Psoas muscle (tissue), 8 donors: Measurements from ENCODE around the gene ITFG1. TPM values are rescaled to one million over a fixed set of nuclear protein-coding genes. Genes with fewer than 3 reads are reported as not detected.

Source experiments
- ATAC-seq, 4 donors: fragments of 200-7000 bp; cut with Tn5 transposase; one replicate each; pipeline ENCODE4 v1.9.1; 2020; ENCODE audit warnings: moderate library complexity in 3 of 4, mild to moderate bottlenecking in 2 of 4
- DNase-seq, 2 donors: peaks; one replicate each; pipeline ENCODE4 v3.0.0-alpha.2; 2020
- H3K27ac ChIP-seq: fragments of 200-600 bp; one replicate; pipeline ENCODE4 v1.8.0; 2022
- H3K27me3 ChIP-seq, 3 donors: fragments of 200-600 bp in 1 of 3; one replicate each; pipeline versions ENCODE4 v1.6.1 to v1.8.0; 2013 to 2022; ENCODE audit warnings: low read length in 2 of 3, mild to moderate bottlenecking in 2 of 3, moderate library complexity in 1 of 3; ENCODE audit not compliant: insufficient read depth in 3 of 3
- H3K36me3 ChIP-seq, 2 donors: fragments of 200-600 bp in 1 of 2; one replicate each; pipeline versions ENCODE4 v1.6.1 to v1.8.0; 2013 to 2022; ENCODE audit warnings: low read depth in 1 of 2, mild to moderate bottlenecking in 1 of 2, moderate library complexity in 1 of 2; ENCODE audit not compliant: insufficient read depth in 1 of 2
- H3K4me1 ChIP-seq: fragments of 200-600 bp; one replicate; pipeline ENCODE4 v1.8.0; 2022
- H3K4me3 ChIP-seq: fragments of 200-600 bp; one replicate; pipeline ENCODE4 v1.8.0; 2022; ENCODE audit warnings: mild to moderate bottlenecking
- H3K9me3 ChIP-seq: fragments of 200-600 bp; one replicate; pipeline ENCODE4 v1.8.0; 2022
- CTCF ChIP-seq: fragments of 200-600 bp; IDR thresholded peaks from one replicate; pipeline ENCODE4 v1.8.0; 2022; ENCODE audit warnings: antibody characterized with exemption
- WGBS, 3 donors: extraction: QIAGEN DNeasy Blood & Tissue Kit; methylation state at CpG; one replicate each; pipeline versions ENCODE4 v1.1.6 to v1.1.7; 2013; 5-methylcytosine and 5-hydroxymethylcytosine counted together
- intact Hi-C, 2 donors: fragments of 100-400 bp; cut with DNase I; formaldehyde crosslinking; loops; one replicate each; pipeline versions ENCODE4 v1.11.0 to v1.14.2; 2022
- polyA plus RNA-seq, 3 donors: library from polyadenylated mRNA; stranded (reverse); fragments of 200-250 nt; gene quantifications; one replicate each; pipeline ENCODE4 v1.2.3, GENCODE V29; 2013
- total RNA-seq, 4 donors: library from RNA; stranded (reverse); fragmentation: NEBNext Ultra II Directional in 2 of 4; extraction: Animal tissue kit (Norgen Biotek cat#: 25700) in 2 of 4; gene quantifications; one replicate each; pipeline versions ENCODE4 v1.2.1 to v1.2.4, GENCODE V29; 2021 to 2023
- donor health status: healthy with polysubstance abuse.
- donor health status: DM: no; HTN: no; CAD: no; lungs with moderate emphysema.
- donor health status: Bipolar disorder and iron deficiency.
- donor health status: healthy.
- donor health status: DM: yes; HTN: yes; CAD: no.
- donor health status: DM: no; HTN: no; CAD: no.
- donor health status: DM: no; HTN: no; CAD: no.
- donor health status: DM: yes; HTN: yes; CAD: no.

The ITFG1 gene
- total and polyA plus RNA-seq, 7 donors, result 13.0 to 30.3 (median 22.6) TPM

DNA sequence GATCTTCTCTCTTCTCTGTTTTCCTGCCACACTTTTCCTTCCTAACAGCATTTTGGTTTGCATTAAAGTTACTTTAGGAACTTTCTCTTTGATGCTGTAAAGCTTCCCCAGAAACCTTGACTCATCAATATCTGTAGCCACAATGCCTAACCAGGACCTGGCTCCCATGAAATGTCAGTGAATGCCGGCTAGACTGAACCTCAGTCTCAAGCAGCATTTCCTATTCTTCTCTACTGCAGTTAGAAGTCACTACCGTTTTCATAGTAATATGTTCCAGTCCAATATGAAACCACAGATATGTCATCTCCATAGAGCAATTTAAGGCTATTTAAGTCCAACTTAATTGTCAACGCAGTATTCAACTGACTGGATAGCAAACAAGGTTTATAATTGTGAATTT lies 28.9 kb downstream of the ITFG1 start:
- H3K27me3 ChIP-seq, result no peaks in the 10 kb centered on the region
- ATAC-seq (no peak), DNase-seq (no peak)
- 89 to 96% (median 90%) methylated on average over 3 of the region's 3 CpGs for WGBS, 3 donors
- TF ChIP-seq CTCF, result no peak
- no peaks in the 10 kb centered on the region for H3K9me3 ChIP-seq
- intact Hi-C loops, result no loop called here
- no peak overlapping the region for H3K27ac ChIP-seq
- H3K4me1 ChIP-seq, result no peaks in the 10 kb centered on the region
- H3K36me3 ChIP-seq, result peaks cover 0 to 17% of the 10 kb centered on the region in 2 donors
- H3K4me3 ChIP-seq, result no peak overlapping the region

- no peak for TF ChIP-seq CTCF
- 97 to 100% (median 98%) methylated on average over 1 of the region's 1 CpG for WGBS, 3 donors
- Histone ChIP-seq H3K27me3 (no peaks in the 10 kb centered on the region), H3K9me3 (no peaks in the 10 kb centered on the region), H3K4me3 (no peak overlapping the region), H3K27ac (no peak overlapping the region), H3K36me3 (peaks cover 0 to 42% of the 10 kb centered on the region in 2 donors), H3K4me1 (no peaks in the 10 kb centered on the region)
- DNase-seq (no peak), ATAC-seq (no peak)
- intact Hi-C loops, result no loop called here
These were observed 34.1 kb downstream of the ITFG1 start for GRCh38 chr16:47426806-47427205.

- no peaks in the 10 kb centered on the region for H3K4me1 ChIP-seq
- 92 to 94% (median 92%) methylated on average over 13 of the region's 13 CpGs for WGBS, 3 donors
- intact Hi-C loops, result no loop called here
- H3K36me3 ChIP-seq, result peaks cover 0 to 42% of the 10 kb centered on the region in 2 donors
- no peaks in the 10 kb centered on the region for H3K27me3 ChIP-seq
- no peak overlapping the region for H3K27ac ChIP-seq
- ATAC-seq, result no peak
- no peaks in the 10 kb centered on the region for H3K9me3 ChIP-seq
- H3K4me3 ChIP-seq, result no peak overlapping the region
- no peak for TF ChIP-seq CTCF
- DNase-seq, result no peak
These were observed 36.0 kb downstream of the ITFG1 start for GRCh38 chr16:47424846-47425245.

DNA sequence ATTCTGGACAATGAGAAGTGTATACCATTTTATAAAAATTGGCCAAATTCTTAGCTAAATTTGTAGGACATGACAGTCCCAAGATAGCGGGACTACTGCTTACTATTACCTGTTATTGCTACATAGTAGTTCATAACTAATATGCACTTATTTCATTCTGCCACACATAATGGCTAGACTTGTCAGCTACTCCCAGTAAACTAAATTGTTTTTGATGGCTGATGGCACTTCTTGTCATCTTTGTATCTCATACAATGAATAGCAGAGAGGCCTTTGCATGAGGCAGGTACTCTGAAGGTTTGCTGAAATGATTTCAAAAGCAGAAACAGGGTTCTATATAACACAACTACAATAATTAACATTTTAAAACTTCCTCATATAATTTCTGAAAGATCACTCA lies 44.0 kb downstream of the ITFG1 start:
- 99 to 100% (median 100%) methylated on average over 1 of the region's 1 CpG for WGBS, 3 donors
- intact Hi-C loops, result no loop called here
- Histone ChIP-seq H3K4me1 (peaks cover 8% of the 10 kb centered on the region), H3K36me3 (peaks cover 0 to 8% of the 10 kb centered on the region in 2 donors), H3K27me3 (no peaks in the 10 kb centered on the region), H3K4me3 (no peak overlapping the region), H3K27ac (no peak overlapping the region), H3K9me3 (no peaks in the 10 kb centered on the region)
- ATAC-seq (no peak), DNase-seq (no peak)
- no peak for TF ChIP-seq CTCF

GRCh38 chr16:47413041-47413440 lies 47.8 kb downstream of the ITFG1 start:
- Histone ChIP-seq H3K4me3 (no peak overlapping the region), H3K27ac (no peak overlapping the region), H3K27me3 (no peaks in the 10 kb centered on the region), H3K36me3 (peaks cover 0 to 8% of the 10 kb centered on the region in 2 donors), H3K9me3 (no peaks in the 10 kb centered on the region), H3K4me1 (peaks cover 8% of the 10 kb centered on the region)
- intact Hi-C loops, result no loop called here
- TF ChIP-seq CTCF, result no peak
- ATAC-seq, result peak in 1 of 4 donors; percentile 37
- no peak for DNase-seq
- WGBS, 3 donors, result 52 to 67% (median 56%) methylated on average over 1 of the region's 1 CpG
